Measurements from ENCODE around the gene ZNF747.

Gene ZNF747

GRCh38 chr16:30518552-30518951, 16.1 kb downstream of the ZNF747 start:
- no peak for DNase-seq (ENCODE audit: low read depth)

DNA sequence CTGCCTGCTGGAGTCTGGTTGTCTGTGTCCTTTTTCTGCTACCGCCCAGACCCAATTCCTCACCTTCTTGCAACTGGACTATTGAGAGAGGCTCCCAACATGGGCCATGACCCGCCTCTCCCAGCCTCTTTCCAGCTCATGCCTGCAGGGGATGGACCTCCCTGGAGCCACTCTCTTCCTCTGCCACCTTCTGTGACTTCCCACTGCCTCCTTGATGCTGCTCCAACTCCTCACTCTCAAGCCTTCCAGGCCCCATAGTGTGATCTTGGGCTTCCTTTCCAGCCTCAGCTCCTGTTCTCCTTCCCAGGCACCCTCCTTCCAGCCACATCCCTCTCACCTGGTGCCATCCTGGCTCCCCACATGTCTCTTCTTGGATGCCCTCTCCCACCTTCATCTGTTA, 19.4 kb downstream of the ZNF747 start:
- no peak for DNase-seq (ENCODE audit: low read depth)

GRCh38 chr16:30511509-30511908, 23.1 kb downstream of the ZNF747 start:
- DNase-seq (ENCODE audit: low read depth): no peak

- no peak for DNase-seq (ENCODE audit: low read depth)
These were observed 24.2 kb downstream of the ZNF747 start for GRCh38 chr16:30510376-30510938.

GRCh38 chr16:30509081-30509765, 25.4 kb downstream of the ZNF747 start:
- DNase-seq (ENCODE audit: low read depth): no peak

DNA sequence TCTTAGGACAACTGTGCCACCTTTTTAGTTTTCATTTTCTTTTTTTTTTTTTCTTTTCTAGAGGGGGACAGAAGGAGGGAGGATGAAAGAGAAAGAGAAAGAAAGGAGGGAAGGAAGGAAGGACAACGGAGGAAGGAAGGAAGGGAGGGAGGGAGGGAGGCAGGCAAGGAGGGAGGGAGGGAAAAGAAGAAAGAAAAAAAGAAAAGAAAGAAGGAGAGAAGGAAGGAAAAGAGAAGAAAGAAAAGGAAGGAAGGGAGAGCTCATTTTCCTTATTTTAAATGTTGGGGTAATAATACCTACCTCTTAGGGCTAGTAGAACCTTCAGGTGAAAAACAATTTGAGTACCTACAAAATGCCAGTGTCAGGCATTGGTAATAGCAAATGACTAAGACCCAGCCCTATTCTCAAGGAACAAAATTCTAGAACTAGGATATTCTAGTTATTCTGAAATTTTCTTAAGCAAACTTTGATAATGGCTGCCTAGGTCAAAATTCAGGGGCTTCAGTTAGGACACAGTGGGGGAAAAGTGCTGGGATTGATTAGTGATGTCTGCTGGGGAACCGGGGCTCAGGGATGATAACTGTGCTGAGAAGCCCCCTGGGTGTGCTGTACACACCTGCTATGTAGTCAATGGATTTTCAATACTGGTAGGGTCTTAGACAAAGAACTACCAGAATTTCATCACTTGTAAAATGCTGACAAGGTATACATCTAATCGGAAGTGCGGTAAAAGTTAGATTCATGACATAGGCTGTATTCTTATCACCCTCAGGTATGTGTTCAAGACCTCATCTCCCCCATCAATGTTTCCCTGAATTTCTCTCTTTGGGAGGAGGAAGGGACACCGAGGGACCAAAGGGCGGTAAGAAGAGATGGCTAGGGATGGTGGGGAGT, 31.0 kb downstream of the ZNF747 start:
- no peak for DNase-seq (ENCODE audit: low read depth)

DNA sequence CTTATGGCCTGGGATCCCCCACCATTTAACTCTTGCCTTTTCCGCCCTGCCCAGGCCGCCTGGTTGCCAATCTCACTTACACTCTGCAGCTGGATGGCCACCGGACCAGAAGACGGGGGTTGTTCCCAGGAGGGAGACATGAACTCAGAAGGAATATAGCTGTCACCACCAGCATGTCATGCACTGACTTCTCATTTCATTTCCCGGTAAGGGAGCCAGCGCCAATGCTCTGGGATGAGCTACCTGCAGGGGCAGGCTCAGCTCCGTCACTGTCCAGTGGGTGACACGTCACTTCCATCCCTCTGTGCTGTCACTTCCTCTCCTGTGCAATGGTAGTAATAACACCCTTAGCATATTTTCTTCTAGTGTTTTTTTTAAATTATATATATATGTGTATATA, 35.4 kb downstream of the ZNF747 start:
- no peak for DNase-seq (ENCODE audit: low read depth)

GRCh38 chr16:30494709-30495108, 39.9 kb downstream of the ZNF747 start:
- DNase-seq (ENCODE audit: low read depth): no peak

DNA sequence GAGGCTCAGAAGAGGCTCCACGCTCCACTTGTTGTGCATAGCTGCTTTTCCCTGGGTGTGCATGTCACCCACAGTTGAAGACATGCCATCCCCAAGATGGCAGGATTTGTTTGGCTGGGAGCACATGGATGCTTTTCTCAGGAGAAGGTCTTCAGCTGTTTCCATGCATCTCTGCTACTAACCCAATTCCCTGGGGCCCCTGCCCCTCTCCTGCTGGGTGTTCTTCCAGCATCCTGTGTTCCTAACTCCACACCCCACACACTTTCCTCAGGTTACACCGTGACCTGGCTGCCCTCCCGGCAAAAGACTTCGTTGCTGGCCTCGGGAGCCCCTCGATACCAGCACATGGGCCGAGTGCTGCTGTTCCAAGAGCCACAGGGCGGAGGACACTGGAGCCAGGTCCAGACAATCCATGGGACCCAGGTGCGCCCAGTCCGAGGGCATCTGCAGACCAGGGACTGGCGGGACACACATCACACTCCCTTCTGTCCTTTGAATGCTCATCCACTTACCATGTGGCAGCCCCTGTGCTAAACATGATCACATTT, 40.6 kb downstream of the ZNF747 start:
- no peak for DNase-seq (ENCODE audit: low read depth)

DNA sequence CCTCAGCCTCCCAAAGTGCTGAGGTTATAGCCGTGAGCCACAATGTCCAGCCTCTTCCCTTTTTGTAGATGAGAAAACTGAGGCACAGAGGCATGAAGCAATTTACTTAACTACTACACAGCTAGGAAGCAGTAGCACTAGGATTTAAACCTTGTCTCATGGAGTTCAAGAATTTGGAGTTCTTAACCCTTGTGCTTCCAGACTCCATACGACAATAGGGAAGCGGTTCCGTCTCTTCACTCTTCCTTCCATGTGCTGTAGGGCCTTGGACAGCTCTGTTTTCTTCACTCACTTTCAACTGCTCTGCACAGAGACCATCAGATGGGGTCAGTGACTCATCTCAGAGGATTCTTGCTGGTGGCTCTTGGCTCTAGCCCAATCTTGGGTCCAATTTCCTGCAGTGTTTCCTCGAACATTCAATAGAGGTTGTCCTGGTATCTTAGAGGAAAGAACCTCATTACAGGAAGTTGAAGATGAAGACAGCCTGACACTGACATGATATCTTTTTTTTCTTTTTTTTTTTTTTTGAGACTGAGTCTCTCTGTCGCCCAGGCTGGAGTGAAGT, 42.8 kb downstream of the ZNF747 start:
- DNase-seq (ENCODE audit: low read depth): peak; percentile 97

- no peak for DNase-seq (ENCODE audit: low read depth)
These were observed 43.4 kb downstream of the ZNF747 start for GRCh38 chr16:30491229-30491628.

- DNase-seq (ENCODE audit: low read depth): no peak
These were observed 44.4 kb downstream of the ZNF747 start for GRCh38 chr16:30490210-30490609.

- no peak for DNase-seq (ENCODE audit: low read depth)
These were observed 45.7 kb downstream of the ZNF747 start for GRCh38 chr16:30488764-30489605.

GRCh38 chr16:30485818-30486436, 48.7 kb downstream of the ZNF747 start:
- DNase-seq (ENCODE audit: low read depth): peak; percentile 72

- DNase-seq (ENCODE audit: low read depth): no peak
These were observed 49.8 kb downstream of the ZNF747 start for GRCh38 chr16:30484887-30485286.

GRCh38 chr16:30482366-30482765, 52.3 kb downstream of the ZNF747 start:
- DNase-seq (ENCODE audit: low read depth): peak; percentile 6

DNA sequence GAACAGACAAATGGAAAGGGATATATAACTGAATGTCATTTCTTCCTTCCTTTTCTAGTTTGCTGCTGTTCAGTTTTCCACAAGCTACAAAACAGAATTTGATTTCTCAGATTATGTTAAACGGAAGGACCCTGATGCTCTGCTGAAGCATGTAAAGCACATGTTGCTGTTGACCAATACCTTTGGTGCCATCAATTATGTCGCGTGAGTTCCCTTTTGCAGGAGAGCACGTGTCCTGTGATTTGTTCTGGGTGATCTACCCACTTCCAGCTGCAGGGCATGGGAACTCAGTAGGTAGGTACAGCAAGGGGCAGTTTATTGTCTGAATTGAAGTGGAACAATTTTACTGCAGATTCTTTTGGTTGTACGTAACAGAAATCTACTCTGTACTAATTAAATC, 53.3 kb downstream of the ZNF747 start:
- DNase-seq (ENCODE audit: low read depth): no peak

All from EH (cell line).